Cardiac septum (tissue), 1 donor: ENCODE results near the gene ZNF324. TPM values are rescaled to one million over a fixed set of nuclear protein-coding genes. Genes with fewer than 3 reads are reported as not detected.

Experiments
- DNase-seq: peaks from one replicate; pipeline ENCODE4 v3.0.0-alpha.2; 2020; ENCODE audit warnings: low spot score
- intact Hi-C: fragments of 100-400 bp; cut with DNase I; formaldehyde crosslinking; loops from one replicate; pipeline ENCODE4 v1.14.0; 2022
- total RNA-seq: library from RNA; stranded (reverse); fragmentation: NEBNext Ultra II Directional; extraction: Animal tissue kit (Norgen Biotek cat#: 25700); gene quantifications from one replicate; pipeline ENCODE4 v1.2.1, GENCODE V29; 2021
- donor health status: DM: no; HTN: no; CAD: no.

Gene ZNF324
- total RNA-seq, 1 donor from 2014 or later = 5.1 TPM

GRCh38 chr19:58518256-58519086 lies 51.6 kb downstream of the ZNF324 start:
- DNase-seq = no peak
- intact Hi-C loops = loop anchor here (1.0 to 2.0 kb wide), 2 partner anchors 12 to 36 kb away; partner anchors contain the start of gene CHMP2A

GRCh38 chr19:58519087-58519354 lies 52.1 kb downstream of the ZNF324 start:
- no peak for DNase-seq
- intact Hi-C loops = loop anchor here (1.0 to 2.0 kb wide), 2 partner anchors 13 to 36 kb away; partner anchors contain the start of gene CHMP2A

- peak; percentile 94 for DNase-seq
- intact Hi-C loops = loop anchor here (1.0 to 2.0 kb wide), 2 partner anchors 13 to 35 kb away; partner anchors contain the start of gene CHMP2A
These were observed 52.7 kb downstream of the ZNF324 start, which contains the start of gene ZBTB45 for GRCh38 chr19:58519355-58520256. ZBTB45 (minus strand) TSS chr19:58519810; CDS start chr19:58517673, 2,137 bp downstream.

- intact Hi-C loops = no loop called here
These were observed 53.3 kb downstream of the ZNF324 start for GRCh38 chr19:58520257-58520599.

GRCh38 chr19:58521651-58522050 lies 54.8 kb downstream of the ZNF324 start:
- no peak for DNase-seq
- intact Hi-C loops = no loop called here

More at GRCh38 chr19:58520257-58520599, 53.3 kb downstream of the ZNF324 start:
- DNase-seq = no peak

- no peak for DNase-seq
- intact Hi-C loops = no loop called here
These were observed 55.8 kb downstream of the ZNF324 start for GRCh38 chr19:58522709-58523108.

Other genes with a start within 250 kb of the ZNF324 start
- 28.1 TPM for gene ZNF544, start 238.2 kb upstream of the ZNF324 start, total RNA-seq
- gene ZNF8, start 188.1 kb upstream of the ZNF324 start, total RNA-seq = 6.2 TPM
- gene ERVK3-1, start 161.7 kb upstream of the ZNF324 start, total RNA-seq = 17.1 TPM
- 2.1 TPM for gene ZSCAN22, start 140.1 kb upstream of the ZNF324 start, total RNA-seq
- 5.2 TPM for gene A1BG, start 113.6 kb upstream of the ZNF324 start, total RNA-seq
- 0.40 TPM for gene ZNF497, start 104.3 kb upstream of the ZNF324 start, total RNA-seq
- 0.54 TPM for gene ZNF837, start 86.0 kb upstream of the ZNF324 start, total RNA-seq
- gene RPS5, start 79.8 kb upstream of the ZNF324 start, total RNA-seq = 394 TPM
- gene RNF225, start 71.4 kb upstream of the ZNF324 start, total RNA-seq = not detected
- 19.8 TPM for gene ZNF584, start 58.4 kb upstream of the ZNF324 start, total RNA-seq
- gene ZNF132, start 26.9 kb upstream of the ZNF324 start, total RNA-seq = 5.4 TPM
- 3.7 TPM for gene ZNF324B, start 15.5 kb upstream of the ZNF324 start, total RNA-seq
- gene ZNF446, start 9.3 kb downstream of the ZNF324 start, total RNA-seq = 5.8 TPM
- 2.0 TPM for gene SLC27A5, start 44.9 kb downstream of the ZNF324 start, total RNA-seq
- 13.8 TPM for gene ZBTB45, start 52.7 kb downstream of the ZNF324 start, total RNA-seq
- 140 TPM for gene TRIM28, start 77.0 kb downstream of the ZNF324 start, total RNA-seq
- 138 TPM for gene CHMP2A, start 88.0 kb downstream of the ZNF324 start, total RNA-seq
- gene UBE2M, start 91.5 kb downstream of the ZNF324 start, total RNA-seq = 111 TPM
- gene MZF1, start 106.3 kb downstream of the ZNF324 start, total RNA-seq = 12.4 TPM